Activated T-helper 1 cell treated with Interleukin-2 at 50 U/mL for 16 hours (primary cell): ENCODE data around the gene IL12RB1.
A peak's percentile ranks its signal among the peaks of the same experiment; 100 is the strongest.
"Not testable (repeated sequence)": the region's sequence is repeated elsewhere in the genome, so short reads cannot be mapped to it uniquely, and the experiment has no call there.

Experiments
- DNase-seq: peaks from one replicate; pipeline ENCODE4 v3.0.0-alpha.2; 2020; ENCODE audit warnings: low read depth

IL12RB1 gene

DNA sequence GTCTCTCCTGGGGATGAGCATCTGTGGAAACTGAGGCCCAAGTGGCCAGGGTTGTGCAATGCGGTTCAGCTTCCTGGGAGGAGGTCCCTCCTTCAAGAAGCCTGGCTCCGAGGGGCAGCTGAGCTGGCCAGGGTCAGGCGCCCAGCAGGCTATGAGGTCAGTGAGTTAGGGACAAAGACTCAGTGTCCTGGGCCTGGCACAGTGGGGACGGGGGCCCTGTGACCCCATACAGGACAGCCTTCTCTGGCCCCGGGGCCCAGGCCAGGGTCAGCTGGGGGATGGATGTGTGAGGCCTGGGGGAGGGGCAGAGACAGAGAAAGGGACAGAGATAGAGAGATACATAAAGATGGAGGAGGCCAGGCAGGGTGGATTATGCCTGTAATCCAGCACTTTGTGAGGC lies 3.0 kb upstream of the IL12RB1 start:
- DNase-seq: no peak

DNA sequence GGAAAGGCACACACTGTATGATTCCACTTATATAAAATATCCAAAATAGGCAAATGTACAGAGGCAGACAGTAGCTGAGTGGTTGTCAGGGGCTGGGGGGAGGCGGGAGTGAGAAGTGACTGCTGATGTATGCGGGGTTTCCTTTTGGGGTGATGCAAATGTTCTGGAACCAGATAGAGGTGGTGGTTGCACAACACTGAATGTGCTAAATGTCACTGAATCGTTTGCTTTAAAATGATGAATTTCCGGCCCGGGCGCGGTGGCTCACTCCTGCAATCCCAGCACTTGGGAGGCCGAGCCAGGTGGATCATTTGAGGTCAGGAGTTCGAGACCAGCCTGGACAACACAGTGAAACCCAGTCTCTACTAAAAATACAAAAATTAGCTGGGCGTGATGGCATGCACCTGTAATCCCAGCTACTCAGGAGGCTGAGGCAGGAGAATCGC lies 2.4 kb upstream of the IL12RB1 start:
- not testable (repeated sequence) for DNase-seq

DNA sequence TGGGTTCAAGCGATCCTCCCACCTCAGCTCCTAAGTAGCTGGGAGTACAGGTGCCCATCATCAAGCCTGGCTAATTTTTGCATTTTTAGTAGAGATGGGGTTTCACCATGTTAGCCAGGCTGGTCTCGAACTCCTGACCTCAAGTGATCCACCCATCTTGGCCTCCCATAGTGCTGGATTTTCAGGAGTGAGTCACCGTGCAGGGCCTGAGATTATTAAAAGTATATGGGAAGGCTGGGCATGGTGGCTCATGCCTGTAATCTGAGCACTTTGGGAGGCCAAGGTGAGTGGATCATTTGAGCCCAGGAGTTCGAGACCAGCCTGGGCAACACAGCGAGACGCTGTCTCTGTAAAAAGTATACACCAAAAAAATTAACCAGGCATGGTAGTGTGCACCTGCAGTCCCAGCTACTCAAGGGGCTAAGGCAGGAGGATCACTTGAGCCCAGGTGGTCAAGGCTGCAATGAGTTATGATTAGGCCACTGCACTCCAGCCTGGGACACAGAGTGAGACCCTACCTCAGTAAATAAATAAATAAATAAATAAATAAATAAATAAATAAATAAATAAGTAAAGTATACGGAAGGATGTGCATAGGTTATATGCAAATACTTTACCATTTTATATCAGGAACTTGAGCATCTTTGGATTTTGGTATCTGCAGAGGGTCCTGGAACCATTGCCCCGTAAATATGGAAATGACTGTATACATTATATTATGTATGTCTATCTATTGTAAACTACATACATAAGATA lies 854 bp downstream of the IL12RB1 start:
- no peak for DNase-seq

DNA sequence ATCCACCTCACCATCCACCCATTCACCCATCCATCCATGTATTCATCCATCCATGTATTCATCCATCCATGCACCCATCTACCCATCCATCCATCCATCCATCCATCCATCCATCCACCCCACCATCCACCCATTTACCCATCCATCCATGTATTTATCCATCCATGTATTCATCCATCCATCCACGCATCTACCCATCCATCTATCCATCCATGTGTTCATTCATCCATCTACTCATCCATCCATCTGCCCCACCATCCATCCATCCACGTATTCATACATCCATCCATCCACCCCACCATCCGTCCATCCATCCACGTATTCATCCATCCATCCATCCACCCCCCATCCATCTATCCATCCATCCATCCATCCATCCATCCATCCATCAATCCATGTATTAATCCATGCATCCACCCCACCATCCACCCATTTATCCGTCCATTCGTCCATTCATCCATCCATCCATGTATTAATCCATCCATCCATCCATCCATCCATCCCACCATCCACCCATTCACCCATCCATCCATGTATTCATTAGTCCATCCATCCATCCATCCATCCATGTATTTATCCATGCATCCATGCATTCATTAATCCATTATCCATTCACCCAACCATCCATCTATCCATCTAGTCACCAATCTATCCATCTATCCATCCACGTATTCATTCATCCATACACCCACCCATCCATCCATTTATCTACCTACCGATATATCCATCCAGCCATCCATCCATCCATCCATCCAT lies 2.6 kb downstream of the IL12RB1 start:
- no peak for DNase-seq

DNA sequence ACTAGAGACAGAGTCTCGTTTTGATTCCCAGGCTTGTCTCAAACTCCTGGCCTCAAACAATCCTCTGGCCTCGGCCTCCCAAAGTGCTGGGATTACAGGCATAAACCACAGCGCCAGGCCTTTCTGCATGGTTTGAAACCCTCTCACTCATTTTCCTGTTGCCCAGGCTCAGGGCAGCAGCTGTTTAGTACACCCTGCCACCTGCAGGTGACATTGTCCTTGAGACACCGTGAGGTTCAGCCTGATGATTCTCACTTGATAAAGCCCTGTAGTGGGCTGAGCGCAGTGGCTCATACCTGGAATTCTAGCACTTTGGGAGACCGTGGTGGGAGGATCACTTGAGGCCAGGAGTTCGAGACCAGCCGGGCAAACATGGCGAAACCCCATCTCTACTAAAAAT lies 12.5 kb downstream of the IL12RB1 start:
- no peak for DNase-seq

DNA sequence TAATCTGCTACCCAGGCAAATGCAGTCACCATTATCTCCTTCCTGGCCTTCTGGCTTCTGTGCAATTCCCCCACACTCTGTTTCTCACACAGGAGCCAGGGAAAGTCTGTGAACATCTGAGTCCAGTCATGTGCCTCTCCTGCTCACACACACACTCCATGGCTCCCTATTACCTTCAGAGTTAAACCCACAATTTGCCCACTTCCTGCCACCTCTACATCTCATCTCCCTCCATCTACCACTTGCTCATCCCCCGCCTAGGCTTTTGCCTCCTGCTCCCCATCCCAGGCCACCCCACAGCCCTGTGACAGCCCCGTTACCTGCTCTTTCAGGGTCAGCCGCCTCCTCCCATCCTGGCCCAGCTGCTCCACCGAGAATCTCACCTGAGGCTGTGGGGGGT lies 13.5 kb downstream of the IL12RB1 start:
- DNase-seq: no peak

DNA sequence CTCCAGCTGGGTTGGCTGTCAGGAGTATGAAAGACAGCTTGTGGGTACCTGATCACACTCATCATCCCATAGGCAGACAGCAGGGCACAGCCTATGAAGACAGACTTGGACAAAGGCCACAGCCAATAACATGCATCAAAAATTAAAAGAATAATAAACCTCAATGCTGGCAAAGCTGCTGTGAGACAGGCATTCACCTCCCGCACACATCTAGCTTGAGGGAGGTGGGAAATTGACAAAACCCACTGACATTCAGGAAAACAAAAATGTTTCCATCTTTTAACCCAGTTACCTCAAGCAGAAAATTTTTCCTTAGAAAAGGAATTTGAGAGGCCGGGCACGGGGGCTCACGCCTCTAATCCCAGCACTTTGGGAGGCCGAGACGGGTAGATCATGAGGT lies 14.4 kb downstream of the IL12RB1 start:
- DNase-seq: no peak

DNA sequence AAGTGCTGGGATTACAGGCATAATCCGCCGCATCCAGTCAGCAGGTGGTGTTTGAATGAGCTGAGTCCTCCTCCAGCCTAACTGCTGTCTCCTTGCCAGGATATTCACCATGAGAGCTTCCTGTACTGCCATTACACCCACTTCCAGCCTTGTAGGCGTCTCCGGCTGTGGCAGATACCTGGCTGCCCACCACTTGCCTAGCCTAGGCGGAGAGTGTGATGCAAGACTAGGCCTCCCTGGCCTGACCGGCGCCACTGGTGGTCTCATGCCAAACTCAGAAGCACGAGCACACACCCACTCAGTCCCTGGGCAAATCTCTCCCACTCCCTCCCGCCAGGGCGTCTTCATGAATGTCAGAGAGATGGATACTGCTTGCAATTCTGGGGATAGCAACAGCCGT lies 16.6 kb downstream of the IL12RB1 start:
- DNase-seq: no peak

DNA sequence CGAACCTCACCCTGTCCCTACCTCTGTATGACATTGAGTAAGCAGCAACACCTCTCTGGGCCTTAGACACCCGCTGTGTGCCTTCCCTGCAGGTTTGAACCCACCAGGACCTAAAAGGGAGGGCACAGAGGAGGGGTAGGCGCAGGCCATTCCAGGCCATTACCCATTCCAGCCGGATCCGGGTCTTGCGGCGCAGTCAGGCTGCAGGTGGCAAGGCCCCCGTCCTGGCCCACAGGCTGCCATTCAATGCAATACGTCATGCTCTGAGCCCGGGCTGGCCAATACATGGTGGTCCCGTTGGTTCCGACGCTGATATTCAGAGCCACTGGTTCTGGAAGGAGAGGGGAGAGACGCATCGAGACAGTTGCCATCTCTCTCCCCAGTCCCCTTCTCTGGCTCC lies 17.4 kb downstream of the IL12RB1 start:
- DNase-seq: no peak

DNA sequence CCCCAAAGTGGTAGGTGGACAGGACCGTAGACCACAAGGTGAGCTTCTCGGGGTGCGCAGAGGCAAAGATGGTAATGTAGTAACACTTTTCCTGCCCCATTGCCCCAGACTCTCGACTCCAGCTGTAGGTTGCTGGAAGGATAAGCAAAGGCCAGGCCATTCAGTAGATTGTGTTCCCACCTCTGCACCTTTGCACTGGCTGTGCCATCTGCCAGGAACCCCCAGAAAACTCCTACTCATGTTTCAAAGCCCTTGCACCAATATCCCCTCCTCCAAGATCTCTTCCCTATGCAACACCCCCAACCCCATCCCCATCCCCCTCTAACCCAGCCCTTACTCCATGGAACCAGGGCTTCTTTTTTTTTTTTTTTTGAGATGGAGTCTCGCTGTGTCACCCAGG lies 18.3 kb downstream of the IL12RB1 start:
- DNase-seq: no peak

DNA sequence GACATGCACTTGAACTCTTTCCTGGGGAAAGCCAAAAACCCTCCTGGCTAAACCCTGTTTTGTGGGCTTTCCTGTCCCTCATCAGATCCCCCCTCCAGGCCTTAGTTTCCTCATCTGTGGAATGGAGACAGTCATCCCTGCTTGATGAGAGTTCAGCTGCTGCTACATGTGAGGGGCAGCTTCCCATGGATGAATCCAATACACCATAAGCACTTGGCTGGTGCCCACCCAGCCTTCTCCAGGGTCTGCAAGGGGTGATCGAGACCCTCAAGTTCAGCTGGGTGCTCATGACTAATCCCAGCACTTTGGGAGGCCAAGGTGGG lies 21.6 kb downstream of the IL12RB1 start:
- DNase-seq: no peak

DNA sequence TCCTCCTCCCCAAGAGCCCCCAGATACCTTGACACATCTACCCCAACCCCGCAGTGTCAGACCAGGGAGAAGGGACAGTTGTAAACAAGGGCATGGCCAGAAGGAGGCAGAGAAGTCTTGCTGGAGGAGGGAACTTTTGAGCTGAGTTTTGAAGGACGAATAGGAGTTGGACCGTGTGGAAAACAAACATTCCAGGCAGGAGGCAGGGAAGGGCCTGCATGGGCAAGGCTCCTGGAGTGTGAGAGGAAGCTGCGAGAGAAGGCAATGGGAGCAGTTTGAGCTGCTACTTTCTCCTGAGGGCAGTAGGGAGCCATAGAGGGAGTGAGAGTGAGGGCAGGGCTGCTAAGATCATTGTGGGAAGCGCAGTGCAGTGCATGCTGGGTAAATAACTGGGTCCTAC lies 23.3 kb downstream of the IL12RB1 start:
- no peak for DNase-seq

DNA sequence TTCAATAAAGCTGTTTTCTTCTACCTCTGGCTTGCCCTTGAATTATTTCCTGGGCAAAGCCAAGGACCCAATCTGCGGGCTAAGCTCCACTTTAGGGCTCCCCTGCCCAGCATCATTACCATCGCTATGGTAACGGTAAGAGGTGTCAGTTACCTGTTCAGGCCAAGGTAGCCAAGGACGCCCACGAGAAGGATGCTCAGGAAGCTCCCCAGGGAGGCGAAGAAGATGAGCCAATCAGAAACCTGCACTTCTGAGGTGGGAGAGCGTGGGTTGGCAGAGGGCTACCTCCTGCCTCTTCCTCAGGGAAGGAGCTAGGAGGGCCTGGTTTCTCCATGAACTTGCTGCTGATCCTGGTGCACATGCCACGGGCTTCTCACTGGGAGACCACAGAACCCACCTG lies 24.7 kb downstream of the IL12RB1 start:
- no peak for DNase-seq

DNA sequence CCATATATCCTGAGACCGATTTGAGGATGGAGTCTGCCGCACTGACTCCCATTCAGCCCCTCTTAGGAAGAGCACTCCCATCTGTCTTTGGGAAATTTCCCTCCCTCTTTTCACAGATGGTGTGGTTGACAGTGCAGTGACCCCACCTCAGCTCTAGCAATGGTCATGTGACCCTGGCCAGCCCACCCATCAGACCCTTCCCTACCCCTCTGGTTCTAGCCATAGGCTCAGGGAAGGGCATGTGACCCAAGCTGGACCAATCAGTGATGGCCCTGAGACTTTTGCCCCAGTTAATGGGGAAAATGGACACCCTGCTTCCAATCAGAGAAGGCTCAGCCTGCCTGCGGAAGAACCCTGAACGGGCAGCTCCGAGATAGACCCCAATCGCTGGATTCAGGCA lies 26.3 kb downstream of the IL12RB1 start:
- no peak for DNase-seq

DNA sequence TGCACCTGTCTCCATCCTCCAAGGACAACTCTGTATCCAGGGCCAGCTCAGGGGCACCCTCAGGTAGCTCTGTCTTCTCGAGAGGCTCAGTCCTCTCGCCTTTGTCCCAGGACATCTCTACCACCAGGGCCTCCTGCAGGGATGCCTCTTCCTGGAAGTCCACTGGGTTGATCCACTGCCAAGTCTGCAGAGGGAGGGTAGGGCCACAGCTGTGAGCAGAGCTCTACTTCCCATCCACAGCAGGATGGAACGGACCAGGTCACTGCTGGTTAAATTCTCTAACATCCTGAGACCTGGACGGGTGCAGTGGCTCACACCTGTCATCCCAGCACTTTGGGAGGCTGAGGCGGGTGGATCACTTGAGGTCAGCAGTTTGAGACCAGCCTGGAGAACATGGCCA lies 26.8 kb downstream of the IL12RB1 start:
- no peak for DNase-seq

DNA sequence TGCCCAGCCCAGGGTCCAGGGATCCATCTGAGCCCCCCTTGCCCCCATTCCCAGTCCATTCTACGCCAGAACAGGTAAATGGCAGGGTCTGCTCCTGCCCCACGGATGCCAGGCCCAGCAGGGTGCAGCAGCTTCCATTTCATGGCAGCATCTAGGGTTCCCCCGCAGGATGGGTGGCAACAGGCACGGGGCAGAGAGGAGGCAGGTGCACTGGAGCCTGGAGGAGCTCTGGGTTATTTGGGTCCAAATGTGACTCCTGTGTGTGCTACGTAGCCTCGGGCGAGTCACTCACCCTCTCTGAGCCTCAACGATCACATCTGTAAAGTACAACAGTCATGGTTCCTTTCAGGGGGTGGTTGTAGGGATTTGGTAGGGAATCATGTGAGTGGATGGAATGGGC lies 27.4 kb downstream of the IL12RB1 start:
- no peak for DNase-seq

DNA sequence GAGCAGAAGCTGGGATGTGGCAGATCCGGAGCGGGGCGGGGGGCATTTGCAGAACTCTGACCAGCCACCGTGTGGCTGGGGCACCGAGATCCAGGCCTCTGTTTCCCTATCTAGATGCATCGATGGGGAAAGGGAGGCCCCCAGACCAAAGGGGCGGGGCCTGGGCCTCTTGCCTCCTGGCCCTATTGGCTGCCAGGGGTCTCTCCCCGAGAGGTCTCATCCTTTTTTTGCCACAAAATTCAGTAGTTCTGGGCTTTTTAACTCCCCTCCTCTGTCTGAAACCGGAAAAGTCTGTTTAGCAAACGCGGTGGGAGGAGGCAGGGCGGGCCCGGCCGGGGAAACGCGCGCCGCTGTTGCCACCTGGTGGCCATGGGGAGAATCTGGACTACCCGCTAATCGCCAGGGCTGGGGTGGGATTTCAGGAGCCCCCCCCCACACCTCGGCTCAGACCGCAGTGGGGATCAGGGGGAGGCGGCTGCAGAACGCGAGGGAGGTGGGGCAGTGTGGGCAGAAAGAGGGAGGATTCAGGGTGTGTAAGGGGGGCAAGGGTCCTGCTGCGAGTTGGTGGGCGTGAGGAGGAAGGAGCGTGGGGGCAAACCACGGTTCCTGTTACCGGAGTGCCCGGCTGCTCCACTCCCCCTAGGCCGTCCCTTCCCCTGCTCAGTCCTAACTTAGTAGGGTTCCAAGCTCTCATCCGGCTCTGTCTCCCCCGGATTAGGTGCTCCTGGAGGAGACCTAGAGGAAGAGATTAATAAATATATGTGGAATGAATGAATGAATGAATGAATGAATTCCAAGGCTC lies 28.3 kb downstream of the IL12RB1 start:
- peak; percentile 68 for DNase-seq

DNA sequence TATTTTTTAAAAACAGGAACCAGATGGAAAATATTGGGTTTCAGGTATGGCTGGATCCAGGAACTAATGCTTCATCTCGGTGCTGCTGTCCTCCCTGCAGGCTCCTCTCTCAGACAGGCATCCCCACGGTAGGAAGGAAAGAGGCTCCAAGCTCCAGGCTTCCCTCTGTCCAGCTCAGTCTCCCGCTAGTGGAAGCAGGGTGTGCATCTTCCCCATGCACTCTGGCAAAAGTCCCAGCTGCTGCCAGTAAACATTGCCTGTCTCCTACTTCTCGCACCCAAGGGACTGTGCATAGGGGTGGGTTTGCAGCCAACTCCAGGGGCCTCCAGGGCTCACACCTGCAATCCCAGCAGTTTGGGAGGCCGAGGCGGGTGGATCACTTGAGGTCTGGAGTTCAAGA lies 29.2 kb downstream of the IL12RB1 start:
- no peak for DNase-seq

DNA sequence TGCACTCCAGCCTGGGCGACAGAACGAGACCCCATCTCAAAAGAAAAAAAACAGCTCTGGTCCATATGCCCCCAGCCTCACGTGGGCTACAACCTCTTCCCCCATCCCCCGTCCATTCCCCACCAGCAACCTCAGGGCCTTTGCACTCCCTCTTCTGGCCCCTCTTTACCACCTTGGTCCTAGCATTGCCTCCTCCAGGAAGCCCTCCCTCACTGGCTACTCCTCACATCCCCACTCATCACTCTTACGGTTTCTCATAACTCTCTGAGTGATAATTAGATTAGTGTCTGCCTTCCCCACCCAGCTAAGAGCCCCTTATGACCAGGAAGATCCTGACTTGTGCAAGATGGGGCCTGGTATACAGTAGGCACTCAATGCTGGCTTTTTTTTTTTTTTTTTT lies 30.8 kb downstream of the IL12RB1 start:
- no peak for DNase-seq

DNA sequence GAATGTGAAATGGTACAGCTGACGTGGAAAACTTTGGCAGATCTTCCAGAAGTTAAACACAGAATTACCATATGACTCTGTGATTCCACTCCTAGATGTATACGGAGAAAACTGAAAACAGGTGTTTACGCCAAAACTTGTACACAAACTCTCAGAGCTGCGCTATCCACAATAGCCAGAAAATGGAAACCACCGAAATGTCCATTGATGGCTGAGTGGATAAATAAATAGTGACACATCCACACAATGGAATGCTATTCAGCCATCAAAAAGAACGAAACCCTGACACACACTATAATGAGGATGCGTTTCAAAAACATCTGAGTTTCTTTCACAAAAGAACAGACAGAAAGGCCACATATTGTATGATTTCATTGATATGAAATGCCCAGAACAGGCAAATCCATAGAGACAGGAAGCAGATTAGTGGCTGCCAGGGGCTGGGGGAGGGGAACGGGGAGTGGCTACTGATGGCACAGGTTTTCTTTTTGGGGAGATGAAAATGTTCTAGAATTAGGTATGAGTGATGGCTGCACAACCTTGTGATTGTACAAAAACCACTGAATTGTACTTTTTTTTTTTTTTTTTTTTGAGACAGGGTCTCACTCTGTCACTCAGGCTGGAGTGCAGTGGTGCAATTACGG lies 33.0 kb downstream of the IL12RB1 start:
- DNase-seq: no peak

DNA sequence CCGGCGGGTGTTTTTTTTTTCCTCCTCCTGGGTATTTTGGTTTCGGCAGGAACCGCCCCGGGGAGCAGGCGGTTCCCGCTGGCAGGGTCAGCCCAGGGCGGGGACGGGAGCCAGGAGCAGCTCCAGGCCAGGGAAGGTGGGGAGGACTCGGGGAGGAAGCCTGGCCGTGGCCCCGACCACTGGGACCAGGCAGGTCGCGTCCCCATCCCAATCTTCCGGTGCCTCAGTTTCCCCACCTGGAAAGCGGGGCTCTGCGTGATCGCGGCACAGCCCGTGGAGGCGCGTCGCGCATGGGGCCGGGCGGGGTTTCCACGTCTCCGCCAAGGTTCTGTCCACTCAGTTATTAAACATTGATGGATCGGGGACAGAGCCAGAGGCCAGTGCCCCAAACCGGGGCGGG lies 34.8 kb downstream of the IL12RB1 start:
- no peak for DNase-seq

DNA sequence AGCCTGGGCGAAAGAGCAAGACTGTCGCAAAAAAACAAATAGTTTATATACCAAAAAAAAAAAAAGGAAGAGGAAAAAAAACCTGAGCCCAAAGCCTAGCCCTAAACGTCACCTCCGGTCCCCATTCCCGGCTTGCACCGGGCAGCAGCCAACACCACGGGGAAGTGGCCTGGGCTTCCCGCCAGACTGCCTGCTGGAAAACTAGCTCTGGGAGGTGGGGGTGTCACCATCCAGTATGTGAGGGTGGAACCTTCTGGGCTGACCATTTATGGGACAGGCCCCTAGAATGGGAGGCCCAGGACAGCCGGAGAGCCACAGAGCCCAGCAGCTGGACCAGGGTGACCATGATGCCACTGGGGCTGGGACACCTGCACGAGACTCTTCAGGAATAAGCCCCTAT lies 37.3 kb downstream of the IL12RB1 start:
- DNase-seq: no peak
